Measurements from ENCODE around the gene RAB4A.

The RAB4A gene

DNA sequence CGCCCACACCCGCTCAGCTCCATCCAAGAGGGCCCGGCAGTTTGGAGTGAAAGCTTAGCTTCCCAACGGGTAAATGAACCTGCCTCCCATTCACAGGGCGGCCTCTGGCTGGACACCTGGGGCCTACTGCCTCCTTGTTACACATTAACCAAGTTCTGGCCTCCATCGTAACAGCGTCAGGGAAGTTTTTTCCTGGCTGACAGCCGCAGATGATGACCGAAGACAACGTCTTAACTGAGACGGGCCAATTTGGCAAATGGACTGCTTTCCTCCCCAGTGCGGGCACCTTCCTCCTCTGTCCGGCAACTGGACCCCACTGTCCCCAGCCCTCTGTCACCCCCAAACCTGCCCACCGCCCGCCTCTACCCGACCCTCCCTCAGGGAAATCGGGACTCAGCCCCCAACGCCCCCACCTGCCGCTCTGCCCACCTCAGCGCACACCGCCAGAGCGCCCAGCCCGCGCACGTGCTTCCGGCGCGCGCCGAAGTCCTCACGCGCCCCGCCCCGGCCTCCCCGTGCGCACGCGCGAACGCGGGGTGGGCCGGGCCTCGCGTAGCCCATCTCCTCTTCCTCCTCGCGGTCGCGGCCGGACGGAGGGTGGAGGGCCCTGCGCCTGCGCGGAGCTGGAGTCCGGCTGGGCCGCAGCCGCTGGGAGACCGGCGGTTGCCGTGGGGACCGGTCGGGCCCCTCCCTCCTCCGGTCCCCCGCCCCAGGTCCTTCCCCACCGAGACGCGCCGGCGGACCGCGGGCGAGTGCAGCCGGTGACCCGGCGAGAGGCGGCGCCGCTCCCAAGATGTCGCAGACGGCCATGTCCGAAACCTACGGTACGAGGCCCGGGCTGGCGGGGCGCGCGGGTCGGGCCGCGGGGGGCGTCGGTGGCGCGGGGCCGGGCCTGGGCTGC is at the start of gene RAB4A:
Gene RAB4A, plus strand, starts transcription at position 565 of the 901 bp plus-strand sequence. Its CDS starts 229 bp downstream, at position 794.
- peak within 1 kb of the TSS; percentile 75 for H3K4me3 ChIP-seq (ENCODE audit: low read length)
- peak; percentile 32 for DNase-seq (ENCODE audit: low read depth)
- TF ChIP-seq, protein P1, sequence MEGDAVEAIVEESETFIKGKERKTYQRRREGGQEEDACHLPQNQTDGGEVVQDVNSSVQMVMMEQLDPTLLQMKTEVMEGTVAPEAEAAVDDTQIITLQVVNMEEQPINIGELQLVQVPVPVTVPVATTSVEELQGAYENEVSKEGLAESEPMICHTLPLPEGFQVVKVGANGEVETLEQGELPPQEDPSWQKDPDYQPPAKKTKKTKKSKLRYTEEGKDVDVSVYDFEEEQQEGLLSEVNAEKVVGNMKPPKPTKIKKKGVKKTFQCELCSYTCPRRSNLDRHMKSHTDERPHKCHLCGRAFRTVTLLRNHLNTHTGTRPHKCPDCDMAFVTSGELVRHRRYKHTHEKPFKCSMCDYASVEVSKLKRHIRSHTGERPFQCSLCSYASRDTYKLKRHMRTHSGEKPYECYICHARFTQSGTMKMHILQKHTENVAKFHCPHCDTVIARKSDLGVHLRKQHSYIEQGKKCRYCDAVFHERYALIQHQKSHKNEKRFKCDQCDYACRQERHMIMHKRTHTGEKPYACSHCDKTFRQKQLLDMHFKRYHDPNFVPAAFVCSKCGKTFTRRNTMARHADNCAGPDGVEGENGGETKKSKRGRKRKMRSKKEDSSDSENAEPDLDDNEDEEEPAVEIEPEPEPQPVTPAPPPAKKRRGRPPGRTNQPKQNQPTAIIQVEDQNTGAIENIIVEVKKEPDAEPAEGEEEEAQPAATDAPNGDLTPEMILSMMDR (conservative IDR thresholded peaks at IDR 0.05; ENCODE audit: low read depth, low read length), result no peak

DNA sequence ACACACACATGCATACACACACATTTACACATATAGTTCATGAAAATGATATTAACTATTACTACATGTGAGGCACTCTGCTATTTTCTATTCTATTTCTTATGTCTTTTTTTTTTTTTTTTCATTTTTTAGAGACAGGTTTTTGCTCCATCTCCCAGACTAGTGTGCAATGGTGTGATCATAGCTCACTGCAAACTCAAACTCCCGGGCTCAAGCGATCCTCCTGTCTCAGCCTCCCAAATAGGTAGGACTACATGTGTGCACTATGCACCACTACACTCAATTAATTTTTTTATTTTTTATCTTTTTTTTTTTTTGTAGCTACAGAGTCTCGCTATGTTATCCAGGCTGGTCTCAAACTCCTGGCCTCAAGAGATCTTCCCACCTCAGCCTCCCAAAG is 48.8 kb upstream of the RAB4A start:
- TF ChIP-seq, protein P1 (conservative IDR thresholded peaks at IDR 0.05; ENCODE audit: low read depth, low read length), result no peak
- no peak overlapping the region for H3K4me3 ChIP-seq (ENCODE audit: low read length)
- DNase-seq (ENCODE audit: low read depth), result no peak

GRCh38 chr1:229223498-229223897 is 47.4 kb upstream of the RAB4A start:
- TF ChIP-seq, protein P1 (conservative IDR thresholded peaks at IDR 0.05; ENCODE audit: low read depth, low read length), result no peak
- no peak for DNase-seq (ENCODE audit: low read depth)
- no peak overlapping the region for H3K4me3 ChIP-seq (ENCODE audit: low read length)

DNA sequence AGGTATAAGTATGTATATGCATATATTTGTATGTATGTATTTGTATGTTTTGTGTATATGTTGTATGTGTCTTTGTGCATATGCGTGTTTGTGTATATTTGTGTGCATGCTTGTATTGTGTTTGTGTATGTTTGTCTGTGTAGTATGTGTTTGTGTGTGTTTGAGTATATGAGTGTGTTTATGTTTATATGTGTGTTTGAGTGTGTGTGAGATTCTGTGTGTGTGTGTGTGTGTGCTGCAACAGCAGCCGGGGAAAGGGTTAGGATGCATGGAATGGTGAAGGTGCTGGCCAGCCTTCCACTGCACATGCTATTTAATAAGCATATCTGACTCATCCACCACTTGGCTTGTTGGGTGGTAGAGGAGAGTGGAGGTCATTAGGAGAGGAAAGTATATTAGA is 46.6 kb upstream of the RAB4A start:
- H3K4me3 ChIP-seq (ENCODE audit: low read length), result no peak overlapping the region
- no peak for DNase-seq (ENCODE audit: low read depth)

GRCh38 chr1:229225331-229225782 is 45.6 kb upstream of the RAB4A start:
- no peak overlapping the region for H3K4me3 ChIP-seq (ENCODE audit: low read length)
- TF ChIP-seq, protein P1 (conservative IDR thresholded peaks at IDR 0.05; ENCODE audit: low read depth, low read length), result no peak
- no peak for DNase-seq (ENCODE audit: low read depth)

More for the DNA sequence above, 46.6 kb upstream of the RAB4A start:
- TF ChIP-seq, protein P1 (conservative IDR thresholded peaks at IDR 0.05; ENCODE audit: low read depth, low read length), result no peak

DNA sequence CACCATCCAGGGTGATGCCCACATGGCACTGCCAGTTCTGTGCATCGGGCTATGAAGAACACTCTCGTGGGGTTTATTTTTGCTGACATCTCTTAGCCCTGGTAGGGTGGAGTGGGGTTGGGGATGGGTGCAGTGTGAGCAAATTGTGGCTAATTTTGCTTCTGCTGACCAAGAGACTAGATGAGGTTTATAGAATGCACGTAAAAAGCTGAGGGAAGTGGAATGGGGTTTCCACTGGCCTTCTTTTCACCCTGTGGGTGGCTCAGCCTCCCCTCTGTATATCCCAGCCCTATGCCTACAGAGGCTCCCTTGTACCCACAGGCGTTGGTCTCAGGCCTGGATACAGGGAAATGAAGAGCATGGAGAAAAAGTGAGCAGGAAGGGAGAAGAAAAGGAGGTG is 44.1 kb upstream of the RAB4A start:
- TF ChIP-seq, protein P1 (conservative IDR thresholded peaks at IDR 0.05; ENCODE audit: low read depth, low read length), result no peak
- DNase-seq (ENCODE audit: low read depth), result no peak

More for the DNA sequence above, 44.1 kb upstream of the RAB4A start:
- H3K4me3 ChIP-seq (ENCODE audit: low read length), result no peak overlapping the region
